Lung (tissue), 12 donors: ENCODE data around the gene EHMT1. TPM values are rescaled to one million over a fixed set of nuclear protein-coding genes. Genes with fewer than 3 reads are reported as not detected.

ENCODE experiments used
- ATAC-seq: fragments of 200-7000 bp; cut with Tn5 transposase; one replicate; pipeline ENCODE4 v1.9.1; 2020; ENCODE audit warnings: moderate number of reproducible peaks; ENCODE audit not compliant: insufficient read depth, low FRiP score
- DNase-seq, 3 donors: peaks; one replicate each; pipeline ENCODE4 v3.0.0-alpha.2; 2013 to 2017
- H3K27ac ChIP-seq, 2 donors: one replicate each; pipeline ENCODE4 v1.5.1; 2013; ENCODE audit warnings: mild to moderate bottlenecking in 2 of 2, moderate library complexity in 2 of 2, control low read depth in 1 of 2, inconsistent platforms in 1 of 2, low read depth in 1 of 2, low read length in 1 of 2
- H3K27me3 ChIP-seq, 3 donors: one replicate each; pipeline ENCODE4 v1.5.1; 2013; ENCODE audit warnings: low read length in 2 of 3; ENCODE audit not compliant: control insufficient read depth in 3 of 3, insufficient read depth in 3 of 3
- H3K36me3 ChIP-seq, 4 donors: one replicate each; pipeline ENCODE4 v1.5.1; 2013; ENCODE audit warnings: low read length in 4 of 4, mild to moderate bottlenecking in 1 of 4, moderate library complexity in 1 of 4; ENCODE audit not compliant: control insufficient read depth in 4 of 4, insufficient read depth in 4 of 4
- H3K4me1 ChIP-seq, 5 donors: one replicate each; pipeline ENCODE4 v1.5.1; 2013; ENCODE audit warnings: low read length in 5 of 5, mild to moderate bottlenecking in 2 of 5, moderate library complexity in 1 of 5; ENCODE audit not compliant: control insufficient read depth in 5 of 5, insufficient read depth in 5 of 5
- H3K4me3 ChIP-seq: one replicate; pipeline ENCODE4 v1.5.1; 2013; ENCODE audit warnings: mild to moderate bottlenecking, control low read depth, moderate library complexity
- H3K9ac ChIP-seq, 2 donors: one replicate each; pipeline ENCODE4 v1.5.1; 2013; ENCODE audit warnings: low read length in 2 of 2, control low read depth in 1 of 2; ENCODE audit not compliant: insufficient read depth in 1 of 2
- H3K9me3 ChIP-seq, 4 donors: one replicate each; pipeline ENCODE4 v1.5.1; 2013; ENCODE audit warnings: low read length in 3 of 4, mild to moderate bottlenecking in 1 of 4, moderate library complexity in 1 of 4; ENCODE audit not compliant: control insufficient read depth in 4 of 4, insufficient read depth in 3 of 4
- WGBS, 2 donors: extraction: QIAGEN DNeasy Blood & Tissue Kit; methylation state at CpG; one replicate each; pipeline ENCODE4 v1.1.7; 2013; 5-methylcytosine and 5-hydroxymethylcytosine counted together
- polyA plus RNA-seq, 2 donors: library from polyadenylated mRNA; stranded (reverse); fragments of 200-250 nt; gene quantifications; one replicate each; pipeline ENCODE4 v1.2.1, GENCODE V29; 2013
- total RNA-seq, 2 donors: library from RNA; depleted of rRNA in 1 of 2; stranded (reverse); fragments of >200 nt in 1 of 2; gene quantifications; one replicate each; pipeline ENCODE4 v1.2.1, GENCODE V29; 2014 to 2021
- TF ChIP-seq, protein P1 (sequence below): IDR thresholded peaks from 2 replicates; pipeline ENCODE4 v1.5.1; 2012; ENCODE audit warnings: mild to moderate bottlenecking; ENCODE audit errors: control extremely low read depth, extremely low read depth
- donor health status: control.
- donor health status: control.
- donor health status: Bipolar disorder and iron deficiency.
- donor health status: healthy.
- donor health status: DM: yes; HTN: yes; CAD: no.

EHMT1 gene
- total and polyA plus RNA-seq, 4 donors: 32.2 to 91.5 (median 58.1) TPM

DNA sequence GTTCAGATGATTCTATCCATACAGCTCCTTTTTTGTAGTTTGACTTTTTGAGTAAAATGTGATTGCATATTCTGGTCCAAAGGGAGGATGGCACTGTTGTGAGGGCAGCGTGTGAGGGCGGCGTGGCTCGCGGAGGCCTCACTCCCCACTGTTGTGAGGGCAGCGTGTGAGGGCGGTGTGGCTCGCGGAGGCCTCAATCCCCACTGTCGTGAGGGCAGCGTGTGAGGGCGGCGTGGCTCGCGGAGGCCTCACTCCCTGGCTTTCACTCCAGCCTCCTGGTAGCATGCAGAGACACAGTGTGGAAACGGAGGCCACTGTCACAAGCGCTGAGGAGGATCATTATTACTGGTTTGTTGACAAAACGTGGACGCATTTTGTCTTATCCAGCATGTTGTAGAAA, 79.0 kb downstream of the EHMT1 start:
- H3K9ac ChIP-seq: no peak overlapping the region
- TF ChIP-seq, protein P1, sequence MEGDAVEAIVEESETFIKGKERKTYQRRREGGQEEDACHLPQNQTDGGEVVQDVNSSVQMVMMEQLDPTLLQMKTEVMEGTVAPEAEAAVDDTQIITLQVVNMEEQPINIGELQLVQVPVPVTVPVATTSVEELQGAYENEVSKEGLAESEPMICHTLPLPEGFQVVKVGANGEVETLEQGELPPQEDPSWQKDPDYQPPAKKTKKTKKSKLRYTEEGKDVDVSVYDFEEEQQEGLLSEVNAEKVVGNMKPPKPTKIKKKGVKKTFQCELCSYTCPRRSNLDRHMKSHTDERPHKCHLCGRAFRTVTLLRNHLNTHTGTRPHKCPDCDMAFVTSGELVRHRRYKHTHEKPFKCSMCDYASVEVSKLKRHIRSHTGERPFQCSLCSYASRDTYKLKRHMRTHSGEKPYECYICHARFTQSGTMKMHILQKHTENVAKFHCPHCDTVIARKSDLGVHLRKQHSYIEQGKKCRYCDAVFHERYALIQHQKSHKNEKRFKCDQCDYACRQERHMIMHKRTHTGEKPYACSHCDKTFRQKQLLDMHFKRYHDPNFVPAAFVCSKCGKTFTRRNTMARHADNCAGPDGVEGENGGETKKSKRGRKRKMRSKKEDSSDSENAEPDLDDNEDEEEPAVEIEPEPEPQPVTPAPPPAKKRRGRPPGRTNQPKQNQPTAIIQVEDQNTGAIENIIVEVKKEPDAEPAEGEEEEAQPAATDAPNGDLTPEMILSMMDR: no peak

DNA sequence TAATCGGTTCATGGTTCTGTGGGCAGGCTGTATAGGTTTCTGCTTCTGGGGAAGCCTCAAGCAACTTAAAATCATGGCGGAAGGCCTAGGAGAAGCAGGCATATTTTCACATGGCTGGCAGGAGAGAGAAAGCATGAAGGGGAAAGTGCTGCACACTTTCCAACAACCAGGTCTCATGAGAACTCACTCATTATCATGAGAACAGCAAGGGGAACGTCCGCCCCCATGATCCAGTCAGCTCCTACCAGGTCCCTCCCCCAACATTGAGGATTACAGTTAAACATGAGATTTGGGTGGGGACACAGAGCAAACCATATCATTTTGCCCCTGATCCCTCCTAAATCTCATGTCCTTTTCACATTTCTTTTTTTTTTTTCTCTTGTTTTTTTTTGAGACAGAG, 82.1 kb downstream of the EHMT1 start:
- Histone ChIP-seq H3K9me3 (peaks cover 0 to 5% (median 0%) of the 10 kb centered on the region in 4 donors), H3K4me1 (peaks cover 0 to 9% (median 0%) of the 10 kb centered on the region in 5 donors), H3K9ac (no peak overlapping the region), H3K27ac (no peak overlapping the region), H3K36me3 (peaks cover 0 to 8% (median 0%) of the 10 kb centered on the region in 4 donors), H3K4me3 (no peak overlapping the region), H3K27me3 (no peaks in the 10 kb centered on the region)
- no peak for ATAC-seq
- WGBS, 2 donors: 98 to 99% methylated on average over 4 of the region's 4 CpGs
- TF ChIP-seq, protein P1: no peak
- DNase-seq: no peak

More for the DNA sequence above, 79.0 kb downstream of the EHMT1 start:
- DNase-seq (no peak), ATAC-seq (no peak)
- Histone ChIP-seq H3K4me1 (peaks cover 0 to 6% (median 2%) of the 10 kb centered on the region in 5 donors), H3K27me3 (no peaks in the 10 kb centered on the region), H3K27ac (no peak overlapping the region), H3K4me3 (no peak overlapping the region), H3K36me3 (peaks cover 0 to 6% (median 0%) of the 10 kb centered on the region in 4 donors), H3K9me3 (peaks cover 0 to 4% (median 0%) of the 10 kb centered on the region in 4 donors)
- 89 to 92% methylated on average over 19 of the region's 19 CpGs for WGBS, 2 donors

- H3K9ac ChIP-seq: no peak overlapping the region
- peaks cover 0 to 11% (median 8%) of the 10 kb centered on the region in 5 donors for H3K4me1 ChIP-seq
- TF ChIP-seq, protein P1: no peak
- H3K27ac ChIP-seq: no peak overlapping the region
- H3K9me3 ChIP-seq: peaks cover 0 to 5% (median 0%) of the 10 kb centered on the region in 4 donors
- H3K27me3 ChIP-seq: no peaks in the 10 kb centered on the region
- no peak for DNase-seq
- no peak for ATAC-seq
- H3K36me3 ChIP-seq: peaks cover 0 to 8% (median 0%) of the 10 kb centered on the region in 4 donors
- WGBS, 2 donors: 85 to 92% methylated on average over 7 of the region's 7 CpGs
- H3K4me3 ChIP-seq: no peak overlapping the region
These were observed 84.0 kb downstream of the EHMT1 start for GRCh38 chr9:137702615-137703379.
